ENCODE data around the gene PDE6H. TPM values are rescaled to one million over a fixed set of nuclear protein-coding genes. Genes with fewer than 3 reads are reported as not detected.

Gene PDE6H
- total RNA-seq, 2 experiments from 2014 or later = not detected

- Mint-ChIP-seq H3K27ac (no peak overlapping the region), H3K27me3 (no peaks in the 10 kb centered on the region), H3K4me1 (ENCODE audit: low read depth) (peaks cover 41% of the 10 kb centered on the region), H3K9me3 (peaks cover 6% of the 10 kb centered on the region), H3K36me3 (ENCODE audit: low read depth) (no peaks in the 10 kb centered on the region), H3K4me3 (no peak overlapping the region)
- DNase-seq (peak in 1 of 14 experiments; percentile 30), ATAC-seq (ENCODE audit: poor library complexity) (no peak)
- intact Hi-C loops (cut with DNase I, micrococcal nuclease) = loop anchor here in 1 of 2 experiments (2.0 kb wide), 1 partner anchor 48 kb away; the partner anchor contains the start of gene ERP27
- Histone ChIP-seq H3K27me3 (ENCODE audit: control insufficient read depth in 1 of 2, insufficient read depth in 2 of 2, low read length in 2 of 2) (no peaks in the 10 kb centered on the region), H3K27ac (ENCODE audit: low read depth in 1 of 2, low read length in 2 of 2) (no peak overlapping the region), H3K36me3 (ENCODE audit: insufficient read depth, low read length) (no peaks in the 10 kb centered on the region), H3K4me1 (ENCODE audit: insufficient read depth, low read length) (peaks cover 19% of the 10 kb centered on the region), H3K4me3 (ENCODE audit: low read length) (no peak overlapping the region), H3K9me3 (ENCODE audit: control insufficient read depth in 1 of 2, insufficient read depth in 1 of 2, low read length in 2 of 2) (no peaks in the 10 kb centered on the region)
- peak; percentile 21 for TF ChIP-seq CTCF (IDR thresholded peaks at IDR 0.05)
- ChIA-PET CTCF (interaction anchor here (0.6 to 0.7 kb wide), 2 partner anchors 140 to 484 kb away, joined by 3 read pairs; no protein-coding TSS in a partner anchor), POLR2A (interaction anchor here (0.7 to 1.3 kb wide), 2 partner anchors 26 to 216 kb away, joined by 3 read pairs; a partner anchor contains a TSS)
Observed at GRCh38 chr12:14986449-14986848, 13.6 kb downstream of the PDE6H start.

GRCh38 chr12:14988035-14988434 lies 15.2 kb downstream of the PDE6H start:
- Histone ChIP-seq H3K9me3 (ENCODE audit: control insufficient read depth in 1 of 2, insufficient read depth in 1 of 2, low read length in 2 of 2) (no peaks in the 10 kb centered on the region), H3K4me3 (ENCODE audit: low read length) (no peak overlapping the region), H3K4me1 (ENCODE audit: insufficient read depth, low read length) (peaks cover 14% of the 10 kb centered on the region), H3K27ac (ENCODE audit: low read depth in 1 of 2, low read length in 2 of 2) (no peak overlapping the region), H3K27me3 (ENCODE audit: control insufficient read depth in 1 of 2, insufficient read depth in 2 of 2, low read length in 2 of 2) (no peaks in the 10 kb centered on the region), H3K36me3 (ENCODE audit: insufficient read depth, low read length) (no peaks in the 10 kb centered on the region)
- Mint-ChIP-seq H3K9me3 (peaks cover 6% of the 10 kb centered on the region), H3K4me1 (ENCODE audit: low read depth) (peaks cover 35% of the 10 kb centered on the region), H3K4me3 (no peak overlapping the region), H3K27ac (no peak overlapping the region), H3K27me3 (no peaks in the 10 kb centered on the region), H3K36me3 (ENCODE audit: low read depth) (no peaks in the 10 kb centered on the region)
- intact Hi-C loops (cut with DNase I, micrococcal nuclease) = loop anchor here in 1 of 2 experiments (2.0 kb wide), 1 partner anchor 15 kb away; the partner anchor contains the start of gene PDE6H
- ChIA-PET POLR2A (no interaction called here), CTCF (no interaction called here)
- DNase-seq (peak in 1 of 14 experiments; percentile 19), ATAC-seq (ENCODE audit: poor library complexity) (no peak)
- TF ChIP-seq CTCF (IDR thresholded peaks at IDR 0.05) = no peak

GRCh38 chr12:14989790-14990189 lies 16.9 kb downstream of the PDE6H start:
- H3K4me3 Mint-ChIP-seq = no peak overlapping the region
- H3K9me3 Mint-ChIP-seq = peaks cover 6% of the 10 kb centered on the region
- Histone ChIP-seq H3K4me3 (ENCODE audit: low read length) (no peak overlapping the region), H3K27me3 (ENCODE audit: control insufficient read depth in 1 of 2, insufficient read depth in 2 of 2, low read length in 2 of 2) (no peaks in the 10 kb centered on the region), H3K27ac (ENCODE audit: low read depth in 1 of 2, low read length in 2 of 2) (no peak overlapping the region), H3K36me3 (ENCODE audit: insufficient read depth, low read length) (no peaks in the 10 kb centered on the region), H3K9me3 (ENCODE audit: control insufficient read depth in 1 of 2, insufficient read depth in 1 of 2, low read length in 2 of 2) (no peaks in the 10 kb centered on the region), H3K4me1 (ENCODE audit: insufficient read depth, low read length) (peaks cover 15% of the 10 kb centered on the region)
- intact Hi-C loops (cut with DNase I, micrococcal nuclease) = loop anchor here (2.0 to 10.0 kb wide), 3 partner anchors 17 to 755 kb away; partner anchors contain the start of gene PDE6H (in 1 of the 2)
- DNase-seq (no peak), ATAC-seq (ENCODE audit: poor library complexity) (no peak)
- ChIA-PET POLR2A (interaction anchor here (1.4 kb wide), 1 partner anchor 30 kb away, joined by 4 read pairs; no protein-coding TSS in a partner anchor), CTCF (no interaction called here)
- TF ChIP-seq CTCF (IDR thresholded peaks at IDR 0.05) = no peak
- H3K36me3 Mint-ChIP-seq (ENCODE audit: low read depth) = no peaks in the 10 kb centered on the region
- H3K27me3 Mint-ChIP-seq = no peaks in the 10 kb centered on the region
- no peak overlapping the region for H3K27ac Mint-ChIP-seq
- peaks cover 38% of the 10 kb centered on the region for H3K4me1 Mint-ChIP-seq (ENCODE audit: low read depth)
